CD4-positive, alpha-beta T cell treated with Interleukin-1 beta for 1 hour (primary cell): ENCODE data around the gene ZNF600.
"Not testable (repeated sequence)": the region's sequence is repeated elsewhere in the genome, so short reads cannot be mapped to it uniquely, and the experiment has no call there.

ENCODE experiments used
- DNase-seq, 2 donors: peaks; one replicate each; pipeline ENCODE4 v3.0.0-alpha.2; 2020 to 2022

ZNF600 gene

GRCh38 chr19:52741371-52741770 lies 45.2 kb downstream of the ZNF600 start:
- not testable (repeated sequence) for DNase-seq

- no peak for DNase-seq
Observed at GRCh38 chr19:52739576-52739975, 47.0 kb downstream of the ZNF600 start.

GRCh38 chr19:52735734-52736133 lies 50.9 kb downstream of the ZNF600 start:
- no peak for DNase-seq

- DNase-seq = peak; percentile 97 to 99
Observed at GRCh38 chr19:52734893-52735661, 51.5 kb downstream of the ZNF600 start, which contains the start of gene ZNF611. TSS of gene ZNF611 (minus strand) at chr19:52735044. CDS start at chr19:52715894, 19,150 bp downstream.

- DNase-seq = peak in 1 of 2 donors; percentile 2
Observed at GRCh38 chr19:52734331-52734892, 52.2 kb downstream of the ZNF600 start.

GRCh38 chr19:52726051-52726450 lies 60.5 kb downstream of the ZNF600 start:
- not testable (repeated sequence) for DNase-seq

GRCh38 chr19:52725528-52725961 lies 61.0 kb downstream of the ZNF600 start:
- DNase-seq = no peak

GRCh38 chr19:52724701-52725514 lies 61.7 kb downstream of the ZNF600 start:
- DNase-seq = no peak

- not testable (repeated sequence) for DNase-seq
Observed at GRCh38 chr19:52723907-52724598, 62.5 kb downstream of the ZNF600 start.

GRCh38 chr19:52722062-52723003 lies 64.3 kb downstream of the ZNF600 start:
- no peak for DNase-seq

GRCh38 chr19:52720541-52720940 lies 66.0 kb downstream of the ZNF600 start:
- DNase-seq = not testable (repeated sequence)

- DNase-seq = no peak
Observed at GRCh38 chr19:52716522-52716921, 70.1 kb downstream of the ZNF600 start.

- peak; percentile 39 to 44 for DNase-seq
Observed at GRCh38 chr19:52715902-52716301, 70.7 kb downstream of the ZNF600 start.

- DNase-seq = not testable (repeated sequence)
Observed at GRCh38 chr19:52715330-52715729, 71.3 kb downstream of the ZNF600 start.
